Stimulated activated CD8-positive, alpha-beta memory T cell treated with anti-CD3 and anti-CD28 coated beads, Interleukin-7, amount 100 ng/mL, for 48 hours (primary cell): ENCODE results near the gene RET.
"Not testable (repeated sequence)": the region's sequence is repeated elsewhere in the genome, so short reads cannot be mapped to it uniquely, and the experiment has no call there.

Experiments
- DNase-seq, 2 donors: peaks; one replicate each; pipeline ENCODE4 v3.0.0-alpha.2; 2020; ENCODE audit warnings: low read depth in 1 of 2; ENCODE audit errors: extremely low read depth in 1 of 2

The RET gene

GRCh38 chr10:43076311-43076875 is 476 bp upstream of the RET start:
- DNase-seq, result no peak

- DNase-seq, result no peak
Measured at GRCh38 chr10:43077421-43078171, 727 bp downstream of the RET start.

GRCh38 chr10:43078175-43078985 is 1.5 kb downstream of the RET start:
- DNase-seq, result no peak

- DNase-seq, result peak in 1 of 2 donors; percentile 6
Measured at GRCh38 chr10:43078986-43079273, 2.1 kb downstream of the RET start.

GRCh38 chr10:43079856-43080255 is 3.0 kb downstream of the RET start:
- no peak for DNase-seq

- DNase-seq, result no peak
Measured at GRCh38 chr10:43082087-43082486, 5.2 kb downstream of the RET start.

GRCh38 chr10:43082746-43083145 is 5.9 kb downstream of the RET start:
- DNase-seq, result no peak

- DNase-seq, result no peak
Measured at GRCh38 chr10:43083764-43084163, 6.9 kb downstream of the RET start.

- DNase-seq, result no peak
Measured at GRCh38 chr10:43084812-43085211, 7.9 kb downstream of the RET start.

- no peak for DNase-seq
Measured at GRCh38 chr10:43086321-43086942, 9.6 kb downstream of the RET start.

- DNase-seq, result no peak
Measured at GRCh38 chr10:43089519-43089918, 12.7 kb downstream of the RET start.

GRCh38 chr10:43090188-43090587 is 13.3 kb downstream of the RET start:
- no peak for DNase-seq

GRCh38 chr10:43090664-43091063 is 13.8 kb downstream of the RET start:
- no peak for DNase-seq

GRCh38 chr10:43091846-43092245 is 15.0 kb downstream of the RET start:
- no peak for DNase-seq

GRCh38 chr10:43093423-43094076 is 16.7 kb downstream of the RET start:
- no peak for DNase-seq

- no peak for DNase-seq
Measured at GRCh38 chr10:43094085-43094484, 17.2 kb downstream of the RET start.

GRCh38 chr10:43099339-43099738 is 22.5 kb downstream of the RET start:
- not testable (repeated sequence) for DNase-seq

- DNase-seq, result no peak
Measured at GRCh38 chr10:43099928-43100327, 23.1 kb downstream of the RET start.

- no peak for DNase-seq
Measured at GRCh38 chr10:43100366-43100765, 23.5 kb downstream of the RET start.

- no peak for DNase-seq
Measured at GRCh38 chr10:43102063-43102828, 25.4 kb downstream of the RET start.
